PC-9 (cell line): Measurements from ENCODE around the gene CBLB. TPM values are rescaled to one million over a fixed set of nuclear protein-coding genes. Genes with fewer than 3 reads are reported as not detected.

Experiments used
- BruUV-seq: library from RNA; stranded (reverse); fragments of 400-500 nt; replicated peaks from 2 replicates; lab custom pipeline; 2021; lab: Mats Ljungman, UMichigan
- CTCF ChIA-PET: fragments of 300-600 bp; sonication (Branson Sonifier 250); formaldehyde crosslinking; loops from one replicate; lab custom pipeline; 2022; ENCODE audit warnings: antibody characterized with exemption; lab: Charles Lee
- POLR2A ChIA-PET: fragments of 300-600 bp; sonication (Branson Sonifier 250); formaldehyde crosslinking; loops from one replicate; lab custom pipeline; 2022; ENCODE audit warnings: antibody characterized with exemption; ENCODE audit not compliant: unreplicated experiment; lab: Charles Lee
- DNase-seq, 2 experiments: peaks; one replicate each; pipeline versions ENCODE4 v3.0.0 to v3.0.0-alpha.2; 2015 to 2022; ENCODE audit warnings: mixed read lengths in 1 of 2
- H2AFZ ChIP-seq: fragments of 200-600 bp; sonication (generic); 2 replicates; pipeline ENCODE4 v1.8.1; 2017; ENCODE audit warnings: antibody characterized with exemption
- H3F3A ChIP-seq: fragments of 200-600 bp; sonication (generic); 2 replicates; pipeline ENCODE4 v1.8.1; 2017; ENCODE audit warnings: antibody characterized with exemption, mild to moderate bottlenecking, low read depth; ENCODE audit not compliant: insufficient read depth
- H3K27ac ChIP-seq: fragments of 200-600 bp; sonication (generic); 2 replicates; pipeline ENCODE4 v1.6.1; 2016; ENCODE audit warnings: mixed run types
- H3K27me3 ChIP-seq: fragments of 200-600 bp; sonication (generic); 2 replicates; pipeline ENCODE4 v1.6.1; 2016; ENCODE audit warnings: low read depth, mixed run types; ENCODE audit not compliant: insufficient read depth
- H3K36me3 ChIP-seq: fragments of 200-600 bp; sonication (generic); 2 replicates; pipeline ENCODE4 v1.6.1; 2016; ENCODE audit warnings: low read depth, mixed run types
- H3K4me1 ChIP-seq: fragments of 200-600 bp; sonication (generic); replicated peaks from 2 replicates; pipeline ENCODE4 v1.6.1; 2016; ENCODE audit warnings: mixed run types; ENCODE audit not compliant: insufficient read depth
- H3K4me2 ChIP-seq: fragments of 200-600 bp; sonication (generic); 2 replicates; pipeline ENCODE4 v1.6.1; 2017; ENCODE audit warnings: mixed run types
- H3K4me3 ChIP-seq: fragments of 200-600 bp; sonication (generic); 2 replicates; pipeline ENCODE4 v1.6.1; 2016; ENCODE audit warnings: mixed run types
- H3K79me2 ChIP-seq: fragments of 200-600 bp; sonication (generic); 2 replicates; pipeline ENCODE4 v1.6.1; 2017; ENCODE audit warnings: low read depth, mixed run types
- H3K9me2 ChIP-seq: fragments of 200-600 bp; sonication (generic); 2 replicates; pipeline ENCODE4 v1.8.1; 2017; ENCODE audit warnings: mild to moderate bottlenecking; ENCODE audit not compliant: insufficient read depth
- H3K9me3 ChIP-seq: fragments of 200-600 bp; sonication (generic); 2 replicates; pipeline ENCODE4 v1.8.1; 2016; ENCODE audit warnings: low read depth; ENCODE audit not compliant: insufficient read depth
- H4K20me1 ChIP-seq: fragments of 200-600 bp; sonication (generic); 2 replicates; pipeline ENCODE4 v1.8.1; 2017; ENCODE audit not compliant: insufficient read depth
- CTCF ChIP-seq: fragments of 200-600 bp; sonication (generic); conservative IDR thresholded peaks from 2 replicates; pipeline ENCODE4 v1.6.1; 2017; ENCODE audit warnings: mixed run types, antibody characterized with exemption, mild to moderate bottlenecking, moderate library complexity
- EZH2 ChIP-seq: fragments of 200-600 bp; sonication (generic); IDR thresholded peaks from 2 replicates; pipeline ENCODE4 v1.8.0; 2017; ENCODE audit warnings: antibody characterized with exemption, low read depth
- intact Hi-C: fragments of 100-400 bp; cut with micrococcal nuclease; formaldehyde crosslinking; loops from one replicate; pipeline ENCODE4 v1.10.0; 2022; ENCODE audit not compliant: unreplicated experiment
- total RNA-seq: library from RNA; stranded (reverse); gene quantifications from 2 replicates; pipeline ENCODE4 v1.2.3, GENCODE V29; 2021

CBLB gene
- total RNA-seq, 1 experiment from 2014 or later = 44.0 TPM

GRCh38 chr3:105611304-105612192 lies 257.3 kb downstream of the CBLB start:
- H3K4me3 ChIP-seq = no peak overlapping the region
- BruUV-seq = no TSS peak
- peak overlapping the region; percentile 16; the same call in 1 of the 2 replicates for H3K27ac ChIP-seq
- peak overlapping the region; percentile 53 for H3K4me2 ChIP-seq
- H3K36me3 ChIP-seq = no peaks in the 10 kb centered on the region
- H2AFZ ChIP-seq = no peak overlapping the region
- H3K79me2 ChIP-seq = no peaks in the 10 kb centered on the region
- peaks cover 26% of the 10 kb centered on the region for H3K4me1 ChIP-seq
- peak; percentile 51 to 95 for DNase-seq
- intact Hi-C loops = loop anchor here (1.0 to 5.0 kb wide), 2 partner anchors 13 to 244 kb away; partner anchors contain the start of gene ALCAM
- H3K27me3 ChIP-seq = no peaks in the 10 kb centered on the region
- H3F3A ChIP-seq = peaks cover 14% of the 10 kb centered on the region
- TF ChIP-seq EZH2 (no peak), CTCF (no peak)
- no peaks in the 10 kb centered on the region for H3K9me2 ChIP-seq
- ChIA-PET CTCF (interaction anchor here (0.6 kb wide), 1 partner anchor 302 kb away, joined by 3 read pairs; no protein-coding TSS in a partner anchor), POLR2A (no interaction called here)
- H3K9me3 ChIP-seq = peaks cover 20% of the 10 kb centered on the region; the same call in 1 of the 2 replicates
- H4K20me1 ChIP-seq = no peaks in the 10 kb centered on the region

DNA sequence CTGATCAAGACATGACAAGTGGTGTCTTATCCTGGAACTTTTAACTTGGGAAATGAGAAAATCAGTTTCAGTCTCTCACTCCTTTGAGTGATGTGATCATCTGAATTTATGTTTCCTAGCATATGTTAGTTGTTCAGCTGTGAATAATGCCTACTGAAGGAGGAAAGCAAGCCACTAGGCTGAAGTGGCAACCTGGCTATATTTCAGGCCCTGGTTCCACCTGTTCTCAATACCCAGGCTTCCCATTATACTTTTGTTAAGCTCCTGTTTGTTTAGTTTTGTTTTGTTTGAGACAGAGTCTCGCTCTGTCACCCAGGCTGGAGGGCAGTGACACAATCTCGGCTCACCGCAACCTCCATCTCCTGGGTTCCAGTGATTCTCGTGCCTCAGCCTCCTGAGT lies 258.3 kb downstream of the CBLB start:
- peaks cover 16% of the 10 kb centered on the region; the same call in 1 of the 2 replicates for H3K9me3 ChIP-seq
- DNase-seq = no peak
- H3K4me2 ChIP-seq = no peak overlapping the region
- no peaks in the 10 kb centered on the region for H3K27me3 ChIP-seq
- peaks cover 26% of the 10 kb centered on the region for H3K4me1 ChIP-seq
- H3K27ac ChIP-seq = no peak overlapping the region
- no peaks in the 10 kb centered on the region for H3K36me3 ChIP-seq
- H3F3A ChIP-seq = peaks cover 14% of the 10 kb centered on the region
- no peaks in the 10 kb centered on the region for H3K9me2 ChIP-seq
- no TSS peak for BruUV-seq
- POLR2A ChIA-PET = no interaction called here
- TF ChIP-seq CTCF (no peak), EZH2 (no peak)
- H3K4me3 ChIP-seq = no peak overlapping the region
- no peaks in the 10 kb centered on the region for H4K20me1 ChIP-seq
- H2AFZ ChIP-seq = no peak overlapping the region
- H3K79me2 ChIP-seq = no peaks in the 10 kb centered on the region
- CTCF ChIA-PET = interaction anchor here (0.6 kb wide), 1 partner anchor 300 kb away, joined by 3 read pairs; no protein-coding TSS in a partner anchor
- intact Hi-C loops = loop anchor here (5.0 kb wide), 1 partner anchor 243 kb away; the partner anchor contains the start of gene ALCAM

DNA sequence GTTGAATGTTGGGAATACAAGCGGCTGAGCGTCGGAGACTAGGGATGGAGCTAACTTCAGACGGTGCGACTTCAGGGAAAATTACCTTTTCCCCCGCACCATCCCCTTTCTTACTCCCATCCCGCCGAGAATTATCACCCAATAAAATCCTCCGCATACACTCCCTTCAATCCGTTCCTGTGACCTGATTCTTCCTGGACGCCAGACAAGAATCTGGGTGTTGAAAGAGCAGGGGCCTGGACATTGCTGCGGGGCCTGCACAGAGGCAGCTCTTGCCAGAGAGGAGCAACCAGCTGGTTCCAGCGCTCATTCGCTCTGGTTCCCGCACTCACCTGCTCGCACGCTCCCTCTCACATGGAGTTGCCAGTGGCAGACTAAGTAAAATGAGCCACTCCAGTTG lies 260.2 kb downstream of the CBLB start:
- peaks cover 14% of the 10 kb centered on the region for H3F3A ChIP-seq
- H3K4me3 ChIP-seq = no peak overlapping the region
- no peaks in the 10 kb centered on the region for H4K20me1 ChIP-seq
- H3K27ac ChIP-seq = no peak overlapping the region
- H2AFZ ChIP-seq = no peak overlapping the region
- H3K4me1 ChIP-seq = peaks cover 26% of the 10 kb centered on the region
- TF ChIP-seq EZH2 (no peak), CTCF (no peak)
- CTCF ChIA-PET = no interaction called here
- POLR2A ChIA-PET = no interaction called here
- no peak for DNase-seq
- H3K4me2 ChIP-seq = no peak overlapping the region
- H3K9me2 ChIP-seq = no peaks in the 10 kb centered on the region
- peaks cover 21% of the 10 kb centered on the region; the same call in 1 of the 2 replicates for H3K9me3 ChIP-seq
- no peaks in the 10 kb centered on the region for H3K79me2 ChIP-seq
- H3K36me3 ChIP-seq = no peaks in the 10 kb centered on the region
- no TSS peak for BruUV-seq
- no peaks in the 10 kb centered on the region for H3K27me3 ChIP-seq
- intact Hi-C loops = no loop called here
